Lower lobe of right lung (tissue), 2 donors: ENCODE measurements around the gene SUCO. TPM values are rescaled to one million over a fixed set of nuclear protein-coding genes. Genes with fewer than 3 reads are reported as not detected.
"Not testable (repeated sequence)": the region's sequence is repeated elsewhere in the genome, so short reads cannot be mapped to it uniquely, and the experiment has no call there.

Experiments used
- ATAC-seq, 2 donors: fragments of 200-7000 bp; cut with Tn5 transposase; one replicate each; pipeline ENCODE4 v1.9.1; 2020 to 2022; ENCODE audit warnings: mild to moderate bottlenecking in 2 of 2, moderate library complexity in 2 of 2
- DNase-seq: peaks from one replicate; pipeline ENCODE4 v3.0.0-alpha.2; 2020
- H3K27ac ChIP-seq: fragments of 200-600 bp; one replicate; pipeline ENCODE4 v1.8.0; 2022
- H3K27me3 ChIP-seq: fragments of 200-600 bp; one replicate; pipeline ENCODE4 v1.8.0; 2022; ENCODE audit warnings: low read depth
- H3K36me3 ChIP-seq: fragments of 200-600 bp; one replicate; pipeline ENCODE4 v1.8.0; 2022; ENCODE audit warnings: mild to moderate bottlenecking
- H3K4me1 ChIP-seq: fragments of 200-600 bp; one replicate; pipeline ENCODE4 v1.8.0; 2022
- H3K4me3 ChIP-seq: fragments of 200-600 bp; one replicate; pipeline ENCODE4 v1.8.0; 2022; ENCODE audit warnings: mild to moderate bottlenecking
- H3K9me3 ChIP-seq: fragments of 200-600 bp; one replicate; pipeline ENCODE4 v1.8.0; 2022
- CTCF ChIP-seq: fragments of 200-600 bp; IDR thresholded peaks from one replicate; pipeline ENCODE4 v1.8.0; 2022; ENCODE audit warnings: antibody characterized with exemption, mild to moderate bottlenecking
- intact Hi-C: fragments of 100-400 bp; cut with DNase I; formaldehyde crosslinking; loops from one replicate; pipeline ENCODE4 v1.11.0; 2022
- total RNA-seq: library from RNA; stranded (reverse); fragmentation: NEBNext Ultra II Directional; extraction: Animal tissue kit (Norgen Biotek cat#: 25700); gene quantifications from one replicate; pipeline ENCODE4 v1.2.1, GENCODE V29; 2021
- donor health status: DM: no; HTN: yes; CAD: no; lungs with severe emphysema.

Gene SUCO
- total RNA-seq, 1 donor from 2014 or later = 32.5 TPM

DNA sequence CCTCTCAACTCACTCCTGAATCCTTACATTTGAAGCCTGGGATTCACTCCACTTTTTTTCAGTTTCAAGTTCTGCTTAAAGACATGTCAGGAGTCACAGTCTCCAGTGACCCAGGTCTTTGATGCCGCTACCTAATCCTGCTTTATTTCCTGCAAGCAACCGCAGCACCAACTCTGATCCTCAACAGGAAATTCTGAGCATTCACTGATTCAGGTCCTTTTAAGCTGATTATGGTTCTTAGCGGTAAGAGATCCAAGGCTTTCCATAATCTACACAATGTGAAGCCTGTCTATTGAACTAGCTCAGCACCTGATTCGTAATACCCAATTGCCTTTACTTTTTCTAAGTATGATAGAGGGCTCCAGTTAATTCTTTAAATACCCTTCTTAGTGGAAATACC lies 45.4 kb upstream of the SUCO start:
- no peaks in the 10 kb centered on the region for H3K4me1 ChIP-seq
- DNase-seq = no peak
- no peak overlapping the region for H3K27ac ChIP-seq
- H3K4me3 ChIP-seq = no peak overlapping the region
- H3K27me3 ChIP-seq = peaks cover 4% of the 10 kb centered on the region
- ATAC-seq = no peak
- no peaks in the 10 kb centered on the region for H3K9me3 ChIP-seq
- H3K36me3 ChIP-seq = no peaks in the 10 kb centered on the region
- intact Hi-C loops = no loop called here
- no peak for TF ChIP-seq CTCF

DNA sequence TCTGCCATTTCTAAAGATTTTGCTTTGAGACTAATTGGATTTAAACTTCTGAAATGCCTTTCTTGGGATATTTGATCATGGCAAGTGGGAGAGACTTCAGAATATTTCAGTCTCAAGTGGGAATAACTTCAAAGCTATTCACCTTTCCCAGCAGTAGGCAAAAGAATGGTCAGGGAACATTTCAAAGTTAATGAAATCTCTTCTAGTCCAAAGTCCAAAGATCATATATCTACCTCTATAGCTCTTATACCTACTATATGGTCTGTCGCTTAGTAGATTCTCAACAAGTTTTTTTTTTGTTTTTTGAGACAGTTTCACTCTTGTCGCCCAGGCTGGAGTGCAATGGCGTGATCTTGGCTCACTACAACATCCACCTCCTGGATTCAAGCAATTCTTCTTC lies 44.6 kb upstream of the SUCO start:
- no peak for TF ChIP-seq CTCF

DNA sequence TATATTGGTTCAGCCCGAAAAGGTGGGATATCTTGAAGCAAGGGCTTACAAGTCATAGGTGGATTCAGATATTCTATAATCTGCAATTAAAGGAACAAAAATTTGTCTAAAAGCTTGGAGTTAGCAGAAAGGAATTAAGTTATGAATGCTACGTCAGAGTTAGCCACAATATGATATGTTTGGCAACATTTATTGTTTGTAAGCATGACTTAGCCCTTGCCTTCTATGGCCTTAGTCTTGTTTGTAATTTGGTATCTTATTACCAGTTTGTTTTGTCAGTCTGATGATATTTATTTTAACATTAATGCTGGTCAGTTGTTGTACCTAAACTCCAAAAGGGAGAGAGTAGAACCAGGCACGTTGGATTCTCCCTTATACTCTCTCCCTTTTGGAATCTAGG lies 43.1 kb upstream of the SUCO start:
- no peak overlapping the region for H3K4me3 ChIP-seq
- no peaks in the 10 kb centered on the region for H3K9me3 ChIP-seq
- intact Hi-C loops = no loop called here
- H3K27ac ChIP-seq = no peak overlapping the region
- no peak for TF ChIP-seq CTCF
- ATAC-seq (no peak), DNase-seq (no peak)
- H3K4me1 ChIP-seq = no peaks in the 10 kb centered on the region
- H3K36me3 ChIP-seq = no peaks in the 10 kb centered on the region
- peaks cover 4% of the 10 kb centered on the region for H3K27me3 ChIP-seq

More for the DNA sequence above, 44.6 kb upstream of the SUCO start:
- intact Hi-C loops = no loop called here
- Histone ChIP-seq H3K27me3 (peaks cover 4% of the 10 kb centered on the region), H3K27ac (no peak overlapping the region), H3K9me3 (no peaks in the 10 kb centered on the region), H3K4me1 (no peaks in the 10 kb centered on the region), H3K4me3 (no peak overlapping the region), H3K36me3 (no peaks in the 10 kb centered on the region)
- no peak for DNase-seq
- ATAC-seq = no peak

GRCh38 chr1:172492421-172492820 lies 40.5 kb upstream of the SUCO start:
- Histone ChIP-seq H3K4me3 (no peak overlapping the region), H3K27ac (no peak overlapping the region), H3K4me1 (no peaks in the 10 kb centered on the region), H3K27me3 (peaks cover 4% of the 10 kb centered on the region), H3K9me3 (no peaks in the 10 kb centered on the region), H3K36me3 (no peaks in the 10 kb centered on the region)
- ATAC-seq (no peak), DNase-seq (no peak)
- no peak for TF ChIP-seq CTCF
- intact Hi-C loops = no loop called here

DNA sequence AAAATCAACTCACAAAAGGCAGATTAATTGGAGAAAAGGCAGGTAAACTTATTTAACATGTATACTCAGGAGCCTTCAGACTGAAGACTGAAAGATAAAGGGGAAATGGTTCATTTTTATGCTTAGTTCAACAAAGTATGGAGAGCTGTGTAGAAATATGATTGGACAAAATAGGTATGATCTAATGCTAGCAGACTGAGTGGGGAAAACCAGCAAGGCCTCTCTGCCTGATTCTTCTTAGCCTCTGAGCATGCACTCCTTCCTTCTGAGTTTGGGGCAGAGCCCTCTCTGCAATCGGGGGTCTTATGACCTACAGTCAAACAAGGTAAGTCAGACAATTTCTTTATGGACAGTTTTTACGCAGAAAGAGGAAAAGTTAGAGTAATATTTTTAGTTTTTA lies 38.8 kb upstream of the SUCO start:
- H3K4me3 ChIP-seq = no peak overlapping the region
- H3K36me3 ChIP-seq = no peaks in the 10 kb centered on the region
- TF ChIP-seq CTCF = no peak
- ATAC-seq = no peak
- intact Hi-C loops = no loop called here
- H3K9me3 ChIP-seq = no peaks in the 10 kb centered on the region
- DNase-seq = no peak
- peaks cover 4% of the 10 kb centered on the region for H3K27me3 ChIP-seq
- H3K4me1 ChIP-seq = no peaks in the 10 kb centered on the region
- no peak overlapping the region for H3K27ac ChIP-seq

DNA sequence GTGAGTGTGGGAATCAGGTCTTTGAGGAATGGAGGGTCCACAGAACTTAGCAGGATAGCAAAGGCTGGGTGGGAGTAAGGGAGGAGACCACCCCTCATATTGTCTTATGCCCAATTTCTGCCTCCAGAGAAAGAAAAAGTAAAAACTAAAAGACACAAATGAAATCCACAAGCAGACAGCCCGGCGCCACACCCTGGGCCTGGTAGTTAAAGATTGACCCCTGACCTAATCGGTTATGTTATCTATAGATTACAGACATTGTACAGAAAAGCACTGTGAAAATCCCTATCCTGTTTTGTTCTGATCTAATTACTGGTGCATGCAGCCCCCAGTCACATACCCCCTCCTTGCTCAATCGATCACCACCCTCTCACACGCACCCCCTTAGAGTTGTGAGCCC lies 36.8 kb upstream of the SUCO start:
- DNase-seq, H3K36me3 ChIP-seq, ATAC-seq, H3K9me3 ChIP-seq, H3K27ac ChIP-seq, intact Hi-C loops, H3K4me3 ChIP-seq, H3K4me1 ChIP-seq, H3K27me3 ChIP-seq: not testable (repeated sequence)
